Measurements from ENCODE around the gene KIFAP3. TPM values are rescaled to one million over a fixed set of nuclear protein-coding genes. Genes with fewer than 3 reads are reported as not detected.
A peak's percentile ranks its signal among the peaks of the same experiment; 100 is the strongest.
"Not testable (repeated sequence)": the region's sequence is repeated elsewhere in the genome, so short reads cannot be mapped to it uniquely, and the experiment has no call there.

Gene KIFAP3
- total RNA-seq, 1 donor from 2014 or later, result 30.0 TPM

- TF ChIP-seq CTCF (IDR thresholded peaks at IDR 0.05) (no peak), POLR2AphosphoS5 (IDR thresholded peaks at IDR 0.05; ENCODE audit: insufficient read depth in 1 of 2, low read depth in 1 of 2) (no peak), POLR2A (IDR thresholded peaks at IDR 0.05) (no peak)
- no peak overlapping the region for H3K4me3 ChIP-seq
- intact Hi-C loops (cut with DNase I), result no loop called here
Measured at GRCh38 chr1:170078610-170079189, 4.2 kb upstream of the KIFAP3 start.

GRCh38 chr1:170077926-170078325 is 3.4 kb upstream of the KIFAP3 start:
- intact Hi-C loops (cut with DNase I), result no loop called here
- Histone ChIP-seq H3K36me3 (no peaks in the 10 kb centered on the region), H3K9me3 (no peaks in the 10 kb centered on the region), H3K4me3 (no peak overlapping the region), H3K4me1 (peaks cover 16% of the 10 kb centered on the region), H3K27ac (no peak overlapping the region), H3K27me3 (no peaks in the 10 kb centered on the region)
- no peak for DNase-seq (ENCODE audit: extremely low spot score in 2 of 2)
- TF ChIP-seq POLR2AphosphoS5 (IDR thresholded peaks at IDR 0.05; ENCODE audit: insufficient read depth in 1 of 2, low read depth in 1 of 2) (no peak), CTCF (IDR thresholded peaks at IDR 0.05) (no peak), POLR2A (IDR thresholded peaks at IDR 0.05) (no peak)

More at GRCh38 chr1:170078610-170079189, 4.2 kb upstream of the KIFAP3 start:
- no peaks in the 10 kb centered on the region for H3K27me3 ChIP-seq
- no peak for DNase-seq (ENCODE audit: extremely low spot score in 2 of 2)
- no peak overlapping the region for H3K27ac ChIP-seq
- no peaks in the 10 kb centered on the region for H3K9me3 ChIP-seq
- H3K4me1 ChIP-seq, result peaks cover 8% of the 10 kb centered on the region
- no peaks in the 10 kb centered on the region for H3K36me3 ChIP-seq

GRCh38 chr1:170076952-170077351 is 2.5 kb upstream of the KIFAP3 start:
- H3K4me3 ChIP-seq; H3K27me3 ChIP-seq; DNase-seq (ENCODE audit: extremely low spot score in 2 of 2); H3K36me3 ChIP-seq; H3K9me3 ChIP-seq; H3K27ac ChIP-seq; intact Hi-C loops (cut with DNase I): not testable (repeated sequence)
- H3K4me1 ChIP-seq, result peaks cover 26% of the 10 kb centered on the region

GRCh38 chr1:170076199-170076598 is 1.7 kb upstream of the KIFAP3 start:
- no peaks in the 10 kb centered on the region for H3K27me3 ChIP-seq
- no peaks in the 10 kb centered on the region for H3K9me3 ChIP-seq
- H3K4me1 ChIP-seq, result peaks cover 33% of the 10 kb centered on the region
- TF ChIP-seq POLR2A (IDR thresholded peaks at IDR 0.05), result no peak
- no peak for TF ChIP-seq POLR2AphosphoS5 (IDR thresholded peaks at IDR 0.05; ENCODE audit: insufficient read depth in 1 of 2, low read depth in 1 of 2)
- TF ChIP-seq CTCF (IDR thresholded peaks at IDR 0.05), result no peak
- no peak for DNase-seq (ENCODE audit: extremely low spot score in 2 of 2)
- intact Hi-C loops (cut with DNase I), result no loop called here
- no peaks in the 10 kb centered on the region for H3K36me3 ChIP-seq
- H3K27ac ChIP-seq, result no peak overlapping the region
- H3K4me3 ChIP-seq, result no peak overlapping the region

- intact Hi-C loops (cut with DNase I), result no loop called here
- no peak for DNase-seq (ENCODE audit: extremely low spot score in 2 of 2)
- H3K27ac ChIP-seq, result peak overlapping the region; percentile 79
Measured at GRCh38 chr1:170075186-170075585, 691 bp upstream of the KIFAP3 start.

More at GRCh38 chr1:170075186-170075585, 691 bp upstream of the KIFAP3 start:
- peaks cover 42% of the 10 kb centered on the region for H3K4me1 ChIP-seq
- TF ChIP-seq CTCF (IDR thresholded peaks at IDR 0.05), result no peak
- no peak for TF ChIP-seq POLR2A (IDR thresholded peaks at IDR 0.05)
- TF ChIP-seq POLR2AphosphoS5 (IDR thresholded peaks at IDR 0.05; ENCODE audit: insufficient read depth in 1 of 2, low read depth in 1 of 2), result no peak
- peak overlapping the region; percentile 52 to 74 for H3K4me3 ChIP-seq
- no peaks in the 10 kb centered on the region for H3K36me3 ChIP-seq
- no peaks in the 10 kb centered on the region for H3K9me3 ChIP-seq
- H3K27me3 ChIP-seq, result no peaks in the 10 kb centered on the region

Data from vagina (tissue), 2 donors.